Epithelial cell of proximal tubule (primary cell): ENCODE results near the gene SKAP1. TPM values are rescaled to one million over a fixed set of nuclear protein-coding genes. Genes with fewer than 3 reads are reported as not detected.
"Not testable (repeated sequence)": the region's sequence is repeated elsewhere in the genome, so short reads cannot be mapped to it uniquely, and the experiment has no call there.

ENCODE experiments used
- DNase-seq: peaks from one replicate; pipeline ENCODE4 v3.0.0-alpha.2; 2011; ENCODE audit warnings: low read depth
- H3K4me3 ChIP-seq: 2 replicates; pipeline ENCODE4 v1.5.1; 2011; ENCODE audit warnings: low read depth, mild to moderate bottlenecking, low read length
- total RNA-seq: library from RNA; depleted of rRNA; stranded (reverse); fragments of >200 nt; gene quantifications from 2 replicates; pipeline ENCODE4 v1.2.3, GENCODE V29; 2015
- TF ChIP-seq, protein P1 (sequence below): conservative IDR thresholded peaks from 2 replicates; pipeline ENCODE4 v1.5.1; 2012; ENCODE audit warnings: low read depth, mild to moderate bottlenecking, low read length

SKAP1 gene
- total RNA-seq, 1 donor from 2014 or later: 11.4 TPM

DNA sequence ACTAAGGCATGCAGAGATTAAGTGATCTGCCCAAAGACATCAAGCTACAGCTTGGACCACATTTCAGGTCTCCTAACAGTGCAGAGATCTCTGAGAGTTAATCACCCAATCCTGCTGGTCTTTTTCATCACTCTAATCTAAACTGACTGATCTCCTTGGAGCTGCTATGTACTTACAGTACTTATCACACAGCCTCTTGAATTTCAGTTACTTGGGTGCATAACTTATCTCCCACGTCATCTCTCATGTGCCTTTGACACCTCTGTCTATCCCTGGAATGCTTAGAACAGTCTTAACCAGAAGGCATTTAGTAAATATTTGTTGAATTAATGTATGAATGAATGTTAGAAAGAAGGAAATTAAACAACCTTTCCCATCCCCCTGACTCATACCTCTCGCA lies 183.4 kb downstream of the SKAP1 start:
- H3K4me3 ChIP-seq: no peak overlapping the region
- DNase-seq: no peak
- TF ChIP-seq, protein P1, sequence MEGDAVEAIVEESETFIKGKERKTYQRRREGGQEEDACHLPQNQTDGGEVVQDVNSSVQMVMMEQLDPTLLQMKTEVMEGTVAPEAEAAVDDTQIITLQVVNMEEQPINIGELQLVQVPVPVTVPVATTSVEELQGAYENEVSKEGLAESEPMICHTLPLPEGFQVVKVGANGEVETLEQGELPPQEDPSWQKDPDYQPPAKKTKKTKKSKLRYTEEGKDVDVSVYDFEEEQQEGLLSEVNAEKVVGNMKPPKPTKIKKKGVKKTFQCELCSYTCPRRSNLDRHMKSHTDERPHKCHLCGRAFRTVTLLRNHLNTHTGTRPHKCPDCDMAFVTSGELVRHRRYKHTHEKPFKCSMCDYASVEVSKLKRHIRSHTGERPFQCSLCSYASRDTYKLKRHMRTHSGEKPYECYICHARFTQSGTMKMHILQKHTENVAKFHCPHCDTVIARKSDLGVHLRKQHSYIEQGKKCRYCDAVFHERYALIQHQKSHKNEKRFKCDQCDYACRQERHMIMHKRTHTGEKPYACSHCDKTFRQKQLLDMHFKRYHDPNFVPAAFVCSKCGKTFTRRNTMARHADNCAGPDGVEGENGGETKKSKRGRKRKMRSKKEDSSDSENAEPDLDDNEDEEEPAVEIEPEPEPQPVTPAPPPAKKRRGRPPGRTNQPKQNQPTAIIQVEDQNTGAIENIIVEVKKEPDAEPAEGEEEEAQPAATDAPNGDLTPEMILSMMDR: no peak

DNA sequence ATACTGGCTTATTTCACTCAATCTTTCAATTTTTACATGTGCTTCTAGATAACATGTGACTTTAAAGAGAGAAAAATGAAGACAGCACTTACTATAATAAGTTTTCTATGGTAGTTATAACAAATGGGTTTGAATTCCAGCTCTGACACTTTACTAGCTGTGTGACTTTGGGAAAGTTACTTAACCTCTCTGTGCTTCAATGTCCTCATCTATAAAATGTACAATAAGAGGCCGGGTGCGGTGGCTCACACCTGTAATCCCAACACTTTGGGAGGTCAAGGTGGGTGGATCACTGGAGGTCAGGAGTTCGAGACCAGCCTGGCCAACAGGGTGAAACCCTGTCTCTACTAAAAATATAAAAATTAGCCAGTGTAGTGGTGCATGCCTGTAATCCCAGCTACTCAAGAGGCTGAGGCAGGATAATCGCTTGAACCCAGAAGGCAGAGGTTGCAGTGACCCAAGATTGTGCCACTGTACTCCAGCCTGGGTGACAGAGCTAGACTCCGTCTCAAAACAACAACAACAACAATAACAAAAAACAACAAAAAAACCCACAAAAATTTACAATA lies 184.5 kb downstream of the SKAP1 start:
- not testable (repeated sequence) for H3K4me3 ChIP-seq, DNase-seq

DNA sequence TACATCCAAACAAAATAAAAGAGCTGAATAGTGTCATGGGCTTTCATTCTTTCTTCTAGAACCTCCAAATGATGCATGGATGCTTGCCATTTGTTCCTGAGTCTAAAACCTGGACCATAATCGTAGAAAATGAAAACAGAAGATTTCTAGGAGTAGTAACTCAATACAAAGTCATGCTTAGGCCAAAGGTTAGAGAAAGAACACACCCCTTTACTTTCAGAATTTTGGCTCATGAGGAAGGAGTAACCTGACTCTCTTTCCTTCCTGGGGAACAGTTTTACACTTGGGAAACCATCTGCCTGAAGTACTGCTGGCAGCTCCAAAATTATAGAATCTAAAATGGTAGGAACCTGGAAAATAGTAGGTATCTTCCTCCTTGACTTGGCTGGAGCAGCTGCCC lies 185.2 kb downstream of the SKAP1 start:
- TF ChIP-seq, protein P1: no peak
- no peak overlapping the region for H3K4me3 ChIP-seq
- DNase-seq: no peak

DNA sequence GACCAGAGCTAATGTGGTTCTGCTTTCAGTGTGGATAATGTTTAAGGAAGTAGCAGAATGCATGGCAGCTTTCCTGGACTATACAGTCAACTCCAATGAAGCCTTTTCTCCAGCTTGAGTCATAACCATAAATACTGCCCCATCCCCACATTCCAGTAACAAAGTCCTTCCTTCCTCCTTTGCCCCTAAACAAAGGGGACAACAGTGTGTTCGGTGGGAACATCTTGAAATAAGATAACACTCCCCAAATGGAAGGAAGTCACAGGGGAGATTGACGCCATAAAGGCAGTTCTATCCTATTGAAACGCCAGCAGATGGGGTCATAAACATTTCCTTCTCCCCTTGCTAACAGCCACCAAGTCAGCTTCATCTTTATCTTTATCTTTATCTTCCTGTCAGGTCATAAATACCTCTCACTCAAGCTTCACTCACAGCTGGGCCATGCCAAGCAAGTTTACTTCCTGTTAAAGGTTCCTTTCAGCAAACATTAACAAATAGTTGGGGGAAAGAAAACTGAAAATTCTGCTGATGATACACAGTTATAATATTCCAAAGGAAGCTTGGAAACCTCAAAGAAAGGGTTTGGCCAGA lies 185.8 kb downstream of the SKAP1 start:
- TF ChIP-seq, protein P1: no peak
- no peak for DNase-seq

DNA sequence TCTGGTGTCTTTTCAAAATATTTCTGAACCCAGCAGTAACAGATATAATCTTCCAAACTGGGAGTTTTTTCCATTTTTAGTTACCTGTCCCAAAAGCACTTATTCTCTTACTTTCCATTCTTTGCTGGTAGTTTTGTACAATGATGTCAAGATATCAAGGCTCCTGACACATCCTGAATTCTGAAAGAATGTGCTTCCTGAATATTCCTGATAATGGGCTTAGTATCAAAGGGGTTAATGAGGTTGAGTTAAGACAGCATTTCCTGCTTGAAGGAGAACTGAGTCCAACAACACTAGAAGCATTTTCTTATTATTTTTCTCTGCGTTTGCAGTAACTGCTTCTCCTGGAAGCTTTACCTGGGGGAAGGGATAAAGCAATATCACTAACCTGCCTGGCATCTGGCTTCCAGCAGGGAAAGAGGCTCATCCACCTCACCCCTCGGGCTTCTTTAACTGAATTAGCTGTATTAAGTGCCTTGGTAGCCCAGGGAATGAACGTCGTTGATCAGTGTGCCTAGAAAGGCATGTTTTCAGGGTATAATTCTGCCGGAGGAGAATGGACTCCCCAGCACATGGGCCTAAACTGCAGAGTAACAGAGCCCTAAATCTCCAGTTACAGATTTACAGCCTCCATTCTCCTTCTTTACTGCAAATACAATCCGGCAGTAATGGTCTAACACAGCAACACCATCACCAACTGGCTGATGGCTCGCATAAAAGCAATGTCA lies 188.1 kb downstream of the SKAP1 start:
- DNase-seq: no peak
- H3K4me3 ChIP-seq: no peak overlapping the region
- TF ChIP-seq, protein P1: no peak

More for the DNA sequence above, 185.8 kb downstream of the SKAP1 start:
- H3K4me3 ChIP-seq: no peak overlapping the region

DNA sequence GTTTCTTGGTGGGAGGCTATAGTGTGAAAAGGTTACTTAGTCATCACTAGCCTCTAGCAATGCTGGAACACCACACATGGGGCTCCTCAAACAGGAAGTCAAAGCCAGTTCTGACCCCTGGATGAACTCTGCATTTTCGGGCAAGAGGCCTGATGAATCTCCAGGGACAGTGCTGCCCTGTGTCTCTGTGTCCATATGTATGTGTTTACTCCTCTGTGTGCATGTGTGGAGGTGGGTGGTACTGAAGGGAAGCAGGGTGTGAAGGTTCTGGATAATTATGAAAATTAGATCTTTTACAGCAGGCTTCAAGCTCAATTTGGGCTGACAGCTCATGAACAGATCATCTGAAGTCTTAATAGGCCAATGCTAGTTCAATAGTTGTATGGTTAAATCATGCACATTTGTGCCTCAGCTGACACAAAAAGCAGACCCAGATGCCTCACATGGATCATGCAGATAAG lies 188.9 kb downstream of the SKAP1 start:
- DNase-seq: no peak
- no peak overlapping the region for H3K4me3 ChIP-seq
- TF ChIP-seq, protein P1: no peak

DNA sequence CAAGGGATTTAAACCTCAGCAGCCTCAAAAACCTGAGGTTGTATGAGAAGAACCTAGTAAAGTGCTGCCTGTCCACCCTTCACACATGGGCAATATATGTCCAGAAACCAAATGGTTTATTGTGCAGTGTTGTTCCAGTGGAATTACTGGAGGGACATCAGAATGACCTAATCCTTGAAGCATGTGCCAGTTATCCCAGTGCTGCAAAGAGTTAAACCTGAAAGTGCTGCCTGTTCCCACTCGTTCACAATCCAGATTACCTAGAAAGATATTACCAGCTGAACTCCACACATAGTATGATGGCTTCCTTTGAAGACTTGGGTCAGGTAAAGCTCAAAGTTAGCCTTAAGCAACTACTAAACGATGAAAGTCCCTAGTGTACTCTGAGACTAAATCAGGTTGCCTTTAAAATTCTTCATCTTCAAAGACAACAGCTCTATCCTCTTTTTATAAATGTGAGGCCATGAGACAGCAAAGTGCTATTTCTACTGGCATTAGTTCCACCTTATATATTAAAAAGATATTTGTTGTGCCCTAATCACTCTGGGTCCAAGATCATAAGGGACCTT lies 189.4 kb downstream of the SKAP1 start:
- DNase-seq: no peak
- H3K4me3 ChIP-seq: no peak overlapping the region
- TF ChIP-seq, protein P1: no peak
